Trophoblast cell (in vitro differentiated cells and primary cell): ENCODE data around the gene SSBP2.

ENCODE experiments used
- DNase-seq, 2 donors: peaks; one replicate each; pipeline ENCODE4 v3.0.0-alpha.2; 2016
- H2AFZ ChIP-seq: 2 replicates; pipeline ENCODE4 v1.6.1; 2013; ENCODE audit warnings: low read length, moderate library complexity, mild to moderate bottlenecking; ENCODE audit not compliant: insufficient read depth, poor library complexity
- H2AK5ac ChIP-seq: 2 replicates; pipeline ENCODE4 v1.6.1; 2013; ENCODE audit warnings: mild to moderate bottlenecking, low read length
- H2BK120ac ChIP-seq: 2 replicates; pipeline ENCODE4 v1.6.1; 2013; ENCODE audit warnings: low read length, mild to moderate bottlenecking, moderate library complexity; ENCODE audit not compliant: insufficient read depth, poor library complexity
- H2BK12ac ChIP-seq: 2 replicates; pipeline ENCODE4 v1.6.1; 2013; ENCODE audit warnings: mild to moderate bottlenecking, low read length, moderate library complexity
- H2BK5ac ChIP-seq: 2 replicates; pipeline ENCODE4 v1.6.1; 2013; ENCODE audit warnings: low read length, low read depth, moderate library complexity, mild to moderate bottlenecking; ENCODE audit not compliant: poor library complexity
- H3K14ac ChIP-seq: 2 replicates; pipeline ENCODE4 v1.6.1; 2013; ENCODE audit warnings: mild to moderate bottlenecking, low read length
- H3K18ac ChIP-seq: 2 replicates; pipeline ENCODE4 v1.6.1; 2013; ENCODE audit warnings: mild to moderate bottlenecking, low read length
- H3K23ac ChIP-seq: 2 replicates; pipeline ENCODE4 v1.6.1; 2013; ENCODE audit warnings: low read length
- H3K27ac ChIP-seq: 2 replicates; pipeline ENCODE4 v1.5.1; 2013; ENCODE audit warnings: low read depth, mild to moderate bottlenecking, inconsistent platforms, low read length, moderate library complexity
- H3K27me3 ChIP-seq: 2 replicates; pipeline ENCODE4 v1.6.1; 2013; ENCODE audit warnings: inconsistent platforms, mild to moderate bottlenecking, low read length, moderate library complexity; ENCODE audit not compliant: insufficient read depth
- H3K36me3 ChIP-seq, 2 experiments: 1 replicate in 1 of 2; 2 replicates in 1 of 2; pipeline ENCODE4 v1.6.1; 2013; ENCODE audit warnings: low read length in 2 of 2, mild to moderate bottlenecking in 2 of 2, moderate library complexity in 1 of 2; ENCODE audit not compliant: insufficient read depth in 2 of 2, control insufficient read depth in 1 of 2
- H3K4ac ChIP-seq: 2 replicates; pipeline ENCODE4 v1.6.1; 2013; ENCODE audit warnings: low read depth, mild to moderate bottlenecking, low read length, moderate library complexity
- H3K4me1 ChIP-seq, 2 experiments: 1 replicate in 1 of 2; 2 replicates in 1 of 2; pipeline ENCODE4 v1.6.1; 2013; ENCODE audit warnings: low read length in 2 of 2, mild to moderate bottlenecking in 2 of 2, moderate library complexity in 1 of 2; ENCODE audit not compliant: insufficient read depth in 2 of 2, control insufficient read depth in 1 of 2
- H3K4me2 ChIP-seq: 2 replicates; pipeline ENCODE4 v1.6.1; 2013; ENCODE audit warnings: inconsistent platforms, mild to moderate bottlenecking, low read length, moderate library complexity
- H3K4me3 ChIP-seq: 2 replicates; pipeline ENCODE4 v1.5.1; 2013; ENCODE audit warnings: mild to moderate bottlenecking, low read depth, low read length, inconsistent platforms
- H3K79me1 ChIP-seq: one replicate; pipeline ENCODE4 v1.6.1; 2013; ENCODE audit warnings: low read length
- H3K79me2 ChIP-seq: 2 replicates; pipeline ENCODE4 v1.6.1; 2013; ENCODE audit warnings: low read length, mild to moderate bottlenecking; ENCODE audit not compliant: control insufficient read depth, insufficient read depth, poor library complexity
- H3K9ac ChIP-seq: 2 replicates; pipeline ENCODE4 v1.6.1; 2013; ENCODE audit warnings: mild to moderate bottlenecking, low read length
- H3K9me3 ChIP-seq: 2 replicates; pipeline ENCODE4 v1.6.1; 2013; ENCODE audit warnings: low read depth, mild to moderate bottlenecking, control low read depth, inconsistent platforms, low read length; ENCODE audit not compliant: insufficient read depth
- H4K12ac ChIP-seq: 2 replicates; pipeline ENCODE4 v1.6.1; 2013; ENCODE audit warnings: low read depth, mild to moderate bottlenecking, low read length, moderate library complexity
- H4K8ac ChIP-seq: 2 replicates; pipeline ENCODE4 v1.6.1; 2013; ENCODE audit warnings: low read depth, mild to moderate bottlenecking, low read length, moderate library complexity
- H4K91ac ChIP-seq: one replicate; pipeline ENCODE4 v1.6.1; 2013; ENCODE audit warnings: low read depth, mild to moderate bottlenecking, low read length, moderate library complexity
- WGBS: extraction: QIAGEN DNeasy Blood & Tissue Kit; methylation state at CpG from one replicate; pipeline ENCODE4 v1.1.7; 2013; ENCODE audit warnings: missing lambda C conversion rate; ENCODE audit not compliant: insufficient read length, insufficient coverage; ENCODE audit errors: extremely low coverage; 5-methylcytosine and 5-hydroxymethylcytosine counted together

The SSBP2 gene

GRCh38 chr5:81402192-81402930 is 348.5 kb downstream of the SSBP2 start:
- H3K4me3 ChIP-seq, result no peak overlapping the region
- peak in 1 of 2 donors; percentile 29 for DNase-seq
- no peak overlapping the region for H4K8ac ChIP-seq
- no peak overlapping the region for H2BK120ac ChIP-seq
- no peak overlapping the region for H4K91ac ChIP-seq
- no peak overlapping the region for H3K23ac ChIP-seq
- no peaks in the 10 kb centered on the region for H3K4me1 ChIP-seq
- WGBS, result no CpG with 5 or more reads among the region's 2 CpGs
- H3K79me1 ChIP-seq, result no peaks in the 10 kb centered on the region
- H3K4me2 ChIP-seq, result no peak overlapping the region
- H3K27ac ChIP-seq, result no peak overlapping the region
- H3K9me3 ChIP-seq, result peaks cover 2% of the 10 kb centered on the region
- no peaks in the 10 kb centered on the region for H3K79me2 ChIP-seq
- no peak overlapping the region for H3K9ac ChIP-seq
- H3K36me3 ChIP-seq, result no peaks in the 10 kb centered on the region
- no peak overlapping the region for H2BK5ac ChIP-seq
- no peak overlapping the region for H2AK5ac ChIP-seq
- no peak overlapping the region for H2BK12ac ChIP-seq
- H3K4ac ChIP-seq, result no peak overlapping the region
- no peak overlapping the region for H3K14ac ChIP-seq
- no peak overlapping the region for H4K12ac ChIP-seq
- H3K27me3 ChIP-seq, result no peaks in the 10 kb centered on the region
- no peak overlapping the region for H2AFZ ChIP-seq
- no peak overlapping the region for H3K18ac ChIP-seq

- Histone ChIP-seq H2AFZ (no peak overlapping the region), H2BK5ac (no peak overlapping the region), H3K4ac (no peak overlapping the region), H3K79me2 (no peaks in the 10 kb centered on the region), H4K12ac (no peak overlapping the region), H4K91ac (no peak overlapping the region), H3K9me3 (peaks cover 2% of the 10 kb centered on the region), H2BK12ac (no peak overlapping the region), H2AK5ac (no peak overlapping the region), H3K27me3 (no peaks in the 10 kb centered on the region), H3K18ac (no peak overlapping the region), H4K8ac (no peak overlapping the region), H3K9ac (no peak overlapping the region), H3K27ac (no peak overlapping the region), H3K14ac (no peak overlapping the region), H2BK120ac (no peak overlapping the region), H3K4me3 (no peak overlapping the region), H3K36me3 (no peaks in the 10 kb centered on the region), H3K4me1 (no peaks in the 10 kb centered on the region), H3K23ac (no peak overlapping the region), H3K79me1 (no peaks in the 10 kb centered on the region), H3K4me2 (no peak overlapping the region)
- no CpG with 5 or more reads among the region's 11 CpGs for WGBS
- no peak for DNase-seq
Measured at GRCh38 chr5:81401266-81401665, 349.6 kb downstream of the SSBP2 start.

GRCh38 chr5:81400375-81400774 is 350.5 kb downstream of the SSBP2 start:
- Histone ChIP-seq H3K18ac (no peak overlapping the region), H3K36me3 (no peaks in the 10 kb centered on the region), H3K9ac (no peak overlapping the region), H3K79me2 (no peaks in the 10 kb centered on the region), H3K4ac (no peak overlapping the region), H2AK5ac (no peak overlapping the region), H3K4me2 (no peak overlapping the region), H2BK5ac (no peak overlapping the region), H4K12ac (no peak overlapping the region), H3K9me3 (peaks cover 2% of the 10 kb centered on the region), H3K4me1 (no peaks in the 10 kb centered on the region), H2BK12ac (no peak overlapping the region), H3K27me3 (no peaks in the 10 kb centered on the region), H2AFZ (no peak overlapping the region), H2BK120ac (no peak overlapping the region), H4K91ac (no peak overlapping the region), H3K27ac (no peak overlapping the region), H3K4me3 (no peak overlapping the region), H3K14ac (no peak overlapping the region), H3K79me1 (no peaks in the 10 kb centered on the region), H4K8ac (no peak overlapping the region), H3K23ac (no peak overlapping the region)
- no peak for DNase-seq
- WGBS, result no CpG with 5 or more reads among the region's 2 CpGs

- H3K4me3 ChIP-seq, result no peak overlapping the region
- no peak overlapping the region for H2BK12ac ChIP-seq
- no peak overlapping the region for H3K9ac ChIP-seq
- peaks cover 5% of the 10 kb centered on the region for H3K27me3 ChIP-seq
- H3K14ac ChIP-seq, result no peak overlapping the region
- H3K79me2 ChIP-seq, result no peaks in the 10 kb centered on the region
- DNase-seq, result no peak
- no peak overlapping the region for H3K27ac ChIP-seq
- H3K4me2 ChIP-seq, result no peak overlapping the region
- no peaks in the 10 kb centered on the region for H3K36me3 ChIP-seq
- no peak overlapping the region for H2BK5ac ChIP-seq
- no peak overlapping the region for H2BK120ac ChIP-seq
- peaks cover 2% of the 10 kb centered on the region for H3K9me3 ChIP-seq
- H2AK5ac ChIP-seq, result no peak overlapping the region
- H3K4me1 ChIP-seq, result peaks cover 2% of the 10 kb centered on the region in 2 experiments
- WGBS, result no CpG with 5 or more reads among the region's 4 CpGs
- H3K18ac ChIP-seq, result no peak overlapping the region
- no peak overlapping the region for H4K12ac ChIP-seq
- H3K4ac ChIP-seq, result no peak overlapping the region
- no peak overlapping the region for H4K91ac ChIP-seq
- no peak overlapping the region for H3K23ac ChIP-seq
- H3K79me1 ChIP-seq, result no peaks in the 10 kb centered on the region
- no peak overlapping the region for H2AFZ ChIP-seq
- no peak overlapping the region for H4K8ac ChIP-seq
Measured at GRCh38 chr5:81398741-81399140, 352.2 kb downstream of the SSBP2 start.
